HepG2 (cell line): ENCODE results near the gene ZNF749. TPM values are rescaled to one million over a fixed set of nuclear protein-coding genes. Genes with fewer than 3 reads are reported as not detected.

Experiments used
- ATAC-seq: fragments of 200-7000 bp; cut with Tn5 transposase; 3 replicates; pipeline ENCODE4 v1.9.1; 2020; ENCODE audit warnings: mild to moderate bottlenecking, moderate library complexity
- BruUV-seq: library from RNA; stranded (reverse); fragments of 400-500 nt; replicated peaks from 2 replicates; lab custom pipeline; 2021; lab: Mats Ljungman, UMichigan
- CTCF ChIA-PET: fragments of 300-600 bp; formaldehyde crosslinking; extraction: SDS; loops from one replicate; lab custom pipeline; 2021; ENCODE audit warnings: low total read pairs, inconsistent platforms, low intra/inter-chr PET ratio; lab: Yijun Ruan, JAX
- POLR2A ChIA-PET: fragments of 350-600 bp; sonication (Branson Sonifier 250); formaldehyde crosslinking; loops from one replicate; lab custom pipeline; 2020; ENCODE audit warnings: antibody characterized with exemption, inconsistent platforms; lab: Yijun Ruan, JAX
- DNase-seq: peaks from one replicate; pipeline ENCODE4 v3.0.0-alpha.2; 2015; ENCODE audit warnings: low spot score
- FAIRE-seq: peaks from 3 replicates; lab custom pipeline; 2011; peaks lifted over from hg19 to GRCh38; lab: Jason Lieb, UNC
- H2AFZ ChIP-seq: one replicate; pipeline ENCODE4 v1.6.1; 2011; ENCODE audit warnings: low read length, inconsistent platforms
- H3K27ac ChIP-seq: fragments of 300-600 bp; 3 replicates; pipeline ENCODE4 v1.8.0; 2011; ENCODE audit warnings: mixed run types, mild to moderate bottlenecking, mixed read lengths, low read length, inconsistent platforms; ENCODE audit not compliant: insufficient read depth; ENCODE audit errors: extremely low read length
- H3K27me3 ChIP-seq, 2 experiments: fragments of 200-600 bp in 1 of 2; 2 replicates in 1 of 2; 3 replicates in 1 of 2; pipeline versions ENCODE4 v1.6.0 to v1.8.0; 2011; ENCODE audit warnings: low read length in 2 of 2, mild to moderate bottlenecking in 2 of 2, moderate library complexity in 2 of 2, inconsistent platforms in 1 of 2; ENCODE audit not compliant: insufficient read depth in 2 of 2, control insufficient read depth in 1 of 2
- H3K36me3 ChIP-seq, 2 experiments: fragments of 200-600 bp in 1 of 2; replicated peaks in 1 of 2; 2 replicates in 1 of 2; 3 replicates in 1 of 2; pipeline versions ENCODE4 v1.5.1 to v1.8.0; 2011; ENCODE audit warnings: low read length in 2 of 2, inconsistent platforms in 1 of 2; ENCODE audit not compliant: insufficient read depth in 2 of 2, control insufficient read depth in 1 of 2
- H3K4me1 ChIP-seq: 2 replicates; pipeline ENCODE4 v1.5.1; 2012; ENCODE audit warnings: low read length, inconsistent platforms; ENCODE audit not compliant: insufficient read depth
- H3K4me2 ChIP-seq: 2 replicates; pipeline ENCODE4 v1.6.0; 2011; ENCODE audit warnings: low read depth, low read length, inconsistent platforms
- H3K4me3 ChIP-seq, 3 experiments: fragments of 200-600 bp in 1 of 3; sonication (generic), shearing (Covaris generic) in 1 of 3; replicated peaks in 1 of 3; 2 replicates each; pipeline ENCODE4 v1.5.1; 2011 to 2016; ENCODE audit warnings: low read length in 3 of 3, inconsistent platforms in 2 of 3, low read depth in 2 of 3, mild to moderate bottlenecking in 2 of 3, control low read depth in 1 of 3, mixed read lengths in 1 of 3; ENCODE audit not compliant: insufficient read depth in 1 of 3
- H3K79me2 ChIP-seq: one replicate; pipeline ENCODE4 v1.6.1; 2011; ENCODE audit warnings: low read length, inconsistent platforms; ENCODE audit not compliant: insufficient read depth
- H3K9ac ChIP-seq: 2 replicates; pipeline ENCODE4 v1.6.0; 2011; ENCODE audit warnings: mild to moderate bottlenecking, low read depth, low read length, inconsistent platforms; ENCODE audit not compliant: insufficient read depth
- H3K9me3 ChIP-seq: 2 replicates; pipeline ENCODE4 v1.5.1; 2012; ENCODE audit warnings: mild to moderate bottlenecking, low read length
- H4K20me1 ChIP-seq: 2 replicates; pipeline ENCODE4 v1.6.0; 2011; ENCODE audit warnings: inconsistent platforms, mild to moderate bottlenecking, low read length, moderate library complexity; ENCODE audit not compliant: insufficient read depth
- DR1 ChIP-seq: sonication (generic); formaldehyde crosslinking; IDR thresholded peaks from 2 replicates; pipeline ENCODE4 v1.8.0; 2021; ENCODE audit warnings: mild to moderate bottlenecking, missing genetic modification reagents, inconsistent platforms
- EHMT2 ChIP-seq: fragments of 200-600 bp; sonication (generic); IDR thresholded peaks from 2 replicates; pipeline ENCODE4 v1.7.0; 2017; ENCODE audit warnings: antibody characterized with exemption, low read depth, low read length, borderline replicate concordance
- GTF3A ChIP-seq: sonication (generic); formaldehyde crosslinking; conservative IDR thresholded peaks from 2 replicates; pipeline ENCODE4 v1.4.0; 2020; ENCODE audit warnings: mild to moderate bottlenecking, missing genetic modification reagents
- ISL2 ChIP-seq: sonication (generic); formaldehyde crosslinking; IDR thresholded peaks from 2 replicates; pipeline ENCODE4 v1.5.0; 2020; ENCODE audit warnings: missing genetic modification reagents
- MAFG ChIP-seq: sonication (generic); formaldehyde crosslinking; IDR thresholded peaks from 2 replicates; pipeline ENCODE4 v1.5.1; 2020; ENCODE audit warnings: mild to moderate bottlenecking, missing genetic modification reagents
- MTF1 ChIP-seq: sonication (generic); formaldehyde crosslinking; IDR thresholded peaks from 2 replicates; pipeline ENCODE4 v1.5.0; 2020; ENCODE audit warnings: missing genetic modification reagents
- PHF5A ChIP-seq: IDR thresholded peaks from one replicate; pipeline ENCODE4 v1.6.1; 2018; ENCODE audit warnings: low read depth, missing genetic modification reagents; ENCODE audit not compliant: unreplicated experiment
- REST ChIP-seq, 2 experiments: IDR thresholded peaks; 2 replicates each; pipeline ENCODE4 v1.6.1; 2011 to 2012; ENCODE audit warnings: low read length in 2 of 2, borderline replicate concordance in 1 of 2, low read depth in 1 of 2, mild to moderate bottlenecking in 1 of 2, moderate library complexity in 1 of 2
- TEAD2 ChIP-seq: sonication (generic); formaldehyde crosslinking; IDR thresholded peaks from 2 replicates; pipeline ENCODE4 v1.9.0; 2021; ENCODE audit warnings: missing genetic modification reagents
- YEATS2 ChIP-seq: sonication (generic); formaldehyde crosslinking; IDR thresholded peaks from 2 replicates; pipeline ENCODE4 v1.4.0; 2020; ENCODE audit warnings: missing genetic modification reagents, borderline replicate concordance
- ZNF205 ChIP-seq: IDR thresholded peaks from 2 replicates; pipeline ENCODE4 v1.6.1; 2018; ENCODE audit warnings: missing biosample characterization, missing genetic modification reagents
- ZNF253 ChIP-seq: sonication (generic); formaldehyde crosslinking; IDR thresholded peaks from 2 replicates; pipeline ENCODE4 v1.8.0; 2022; ENCODE audit warnings: mild to moderate bottlenecking, missing genetic modification reagents, borderline replicate concordance
- ZNF264 ChIP-seq: sonication (generic); formaldehyde crosslinking; IDR thresholded peaks from 2 replicates; pipeline ENCODE4 v1.4.0; 2020; ENCODE audit warnings: missing genetic modification reagents
- ZNF337 ChIP-seq: sonication (generic); formaldehyde crosslinking; IDR thresholded peaks from 2 replicates; pipeline ENCODE4 v1.5.1; 2020; ENCODE audit warnings: missing genetic modification reagents, low read depth, mild to moderate bottlenecking, borderline replicate concordance
- ZNF34 ChIP-seq: sonication (generic); formaldehyde crosslinking; IDR thresholded peaks from 2 replicates; pipeline ENCODE4 v1.4.0; 2020; ENCODE audit warnings: mild to moderate bottlenecking, missing genetic modification reagents, borderline replicate concordance
- ZNF460 ChIP-seq: sonication (generic); formaldehyde crosslinking; IDR thresholded peaks from 2 replicates; pipeline ENCODE4 v1.5.1; 2020; ENCODE audit warnings: missing genetic modification reagents, mild to moderate bottlenecking, borderline replicate concordance
- ZNF484 ChIP-seq: sonication (generic); formaldehyde crosslinking; IDR thresholded peaks from 2 replicates; pipeline ENCODE4 v1.5.1; 2020; ENCODE audit warnings: mild to moderate bottlenecking, low read depth, missing genetic modification reagents, borderline replicate concordance
- ZNF652 ChIP-seq: IDR thresholded peaks from 2 replicates; pipeline ENCODE4 v1.6.1; 2016; ENCODE audit warnings: low read depth, borderline replicate concordance
- ZNF773 ChIP-seq: sonication (generic); formaldehyde crosslinking; IDR thresholded peaks from 2 replicates; pipeline ENCODE4 v1.4.0; 2020; ENCODE audit warnings: missing genetic modification reagents, borderline replicate concordance
- ZNF879 ChIP-seq: sonication (generic); formaldehyde crosslinking; IDR thresholded peaks from 2 replicates; pipeline ENCODE4 v1.8.1; 2023; ENCODE audit warnings: missing genetic modification reagents
- ZNF891 ChIP-seq: sonication (generic); formaldehyde crosslinking; IDR thresholded peaks from 2 replicates; pipeline ENCODE4 v1.5.0; 2020; ENCODE audit warnings: mild to moderate bottlenecking, missing genetic modification reagents
- WGBS: methylation state at CpG from one replicate; pipeline ENCODE4 v1.1.6; 2017; ENCODE audit warnings: low lambda C conversion rate; 5-methylcytosine and 5-hydroxymethylcytosine counted together
- in situ Hi-C: cut with HindIII; loops from 2 replicates; pipeline ENCODE4 v1.10.0; 2017; ENCODE audit warnings: low pct_unique_long_range_greater_than_20kb; ENCODE audit not compliant: extremely low pct_ligation_motif_present
- intact Hi-C: fragments of 100-400 bp; cut with micrococcal nuclease; formaldehyde crosslinking; loops from one replicate; pipeline ENCODE4 v1.10.0; 2022; ENCODE audit not compliant: unreplicated experiment
- polyA plus RNA-seq, 8 experiments: library from polyadenylated mRNA; depleted of rRNA in 3 of 8; stranded (reverse) in 7 of 8; unstranded in 1 of 8; fragments of >200 nt; fragmentation: Illumina TruSeq in 4 of 8; extraction: Trizol in 4 of 8; gene quantifications; 2 replicates each; pipeline versions ENCODE4 v1.2.1 to v1.2.3, GENCODE V29; 2011 to 2016; ENCODE audit warnings: low read depth in 4 of 8, missing spikeins in 1 of 8, mixed read lengths in 1 of 8; ENCODE audit not compliant: insufficient read depth in 1 of 8
- total RNA-seq, 5 experiments: library from RNA; depleted of rRNA; stranded (reverse); fragments of >200 nt; fragmentation: Illumina TruSeq; extraction: Trizol; gene quantifications; 2 replicates each; pipeline ENCODE4 v1.2.3, GENCODE V29; 2016; ENCODE audit warnings: low read depth in 1 of 5
- TF ChIP-seq, protein P1 (sequence below): sonication (generic); formaldehyde crosslinking; IDR thresholded peaks from 2 replicates; pipeline ENCODE4 v1.8.0; 2022; ENCODE audit warnings: mild to moderate bottlenecking, missing genetic modification reagents, moderate library complexity

Gene ZNF749
- total and polyA plus RNA-seq, 2 of the 13 experiments (the other 11 are each of a cell fraction or from before 2014, with no cell fraction given) = 18.9 to 21.0 TPM

- H2AFZ ChIP-seq = peak overlapping the region; percentile 32
- H3K9ac ChIP-seq = peak overlapping the region; percentile 68; the same call in 1 of the 2 replicates
- WGBS = 66% methylated on average over 10 of the region's 11 CpGs
- peaks cover 3 to 6% of the 10 kb centered on the region in 2 experiments; a peak in 4 of 5 replicates for H3K36me3 ChIP-seq
- no peaks in the 10 kb centered on the region; a peak in 1 of 5 replicates for H3K27me3 ChIP-seq
- in situ Hi-C loops = no loop called here
- CTCF ChIA-PET = no interaction called here
- ATAC-seq (no peak), DNase-seq (no peak), FAIRE-seq (no peak)
- H3K79me2 ChIP-seq = peaks cover 37% of the 10 kb centered on the region
- BruUV-seq = TSS peak; percentile 78
- peak overlapping the region; percentile 97 for H3K27ac ChIP-seq
- intact Hi-C loops = loop anchor here (1.0 kb wide), 1 partner anchor 26 kb away; the partner anchor contains the start of genes TRAPPC2B and ZNF547
- peak overlapping the region; percentile 43 to 88 (median 67); a peak in 4 of 6 replicates for H3K4me3 ChIP-seq
- peaks cover 41% of the 10 kb centered on the region for H3K4me1 ChIP-seq
- H3K4me2 ChIP-seq = peak overlapping the region; percentile 93
- H4K20me1 ChIP-seq = no peaks in the 10 kb centered on the region
- POLR2A ChIA-PET = interaction anchor here (0.9 to 2.0 kb wide), 6 partner anchors 17 to 71 kb away, joined by 3 to 21 read pairs (median 4); partner anchors contain the start of genes TRAPPC2B, ZNF304, ZNF547 and ZNF749
- no peaks in the 10 kb centered on the region for H3K9me3 ChIP-seq
- no peak; the same call in 1 of the 2 replicates for TF ChIP-seq ISL2
- TF ChIP-seq ZNF337 (CRISPR knock-in tag) = no peak
- TF ChIP-seq ZNF879 (CRISPR knock-in tag) = no peak
- 0 out of 2 replicates have a peak, but pooled peaks have one; percentile 23 for TF ChIP-seq ZNF264
- no peak for TF ChIP-seq PHF5A (CRISPR knock-in tag)
- TF ChIP-seq MAFG (CRISPR knock-in tag) = no peak
- no peak for TF ChIP-seq ZNF34 (CRISPR knock-in tag)
- TF ChIP-seq EHMT2 = no peak; the same call in 1 of the 2 replicates
- no peak for TF ChIP-seq REST (IDR thresholded peaks at IDR 0.05; ENCODE audit: borderline replicate concordance in 1 of 2, low read depth in 1 of 2, low read length in 2 of 2)
- no peak for TF ChIP-seq ZNF253 (CRISPR knock-in tag)
- TF ChIP-seq ZNF205 (CRISPR knock-in tag) = peak; percentile 17; the same call in 1 of the 2 replicates
- TF ChIP-seq YEATS2 = no peak
- no peak for TF ChIP-seq MTF1
- TF ChIP-seq, protein P1, sequence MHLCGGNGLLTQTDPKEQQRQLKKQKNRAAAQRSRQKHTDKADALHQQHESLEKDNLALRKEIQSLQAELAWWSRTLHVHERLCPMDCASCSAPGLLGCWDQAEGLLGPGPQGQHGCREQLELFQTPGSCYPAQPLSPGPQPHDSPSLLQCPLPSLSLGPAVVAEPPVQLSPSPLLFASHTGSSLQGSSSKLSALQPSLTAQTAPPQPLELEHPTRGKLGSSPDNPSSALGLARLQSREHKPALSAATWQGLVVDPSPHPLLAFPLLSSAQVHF (CRISPR knock-in tag) = no peak
- TF ChIP-seq ZNF773 = no peak
- no peak for TF ChIP-seq ZNF460 (CRISPR knock-in tag)
- no peak for TF ChIP-seq TEAD2
- no peak for TF ChIP-seq GTF3A (CRISPR knock-in tag)
- 0 out of 2 replicates have a peak, but pooled peaks have one; percentile 7 for TF ChIP-seq ZNF652 (CRISPR knock-in tag)
- no peak for TF ChIP-seq ZNF891
- no peak for TF ChIP-seq ZNF484
- no peak for TF ChIP-seq DR1 (CRISPR knock-in tag)
Observed at GRCh38 chr19:57389194-57389729, 45.9 kb upstream of the ZNF749 start.
